ENCODE results near the gene TTBK2. TPM values are rescaled to one million over a fixed set of nuclear protein-coding genes. Genes with fewer than 3 reads are reported as not detected.

The TTBK2 gene
- polyA plus RNA-seq, 1 donor (not counting 4 experiments of a cell fraction or from before 2014, with no cell fraction given), result 7.3 TPM

GRCh38 chr15:42694398-42694797 lies 226.2 kb downstream of the TTBK2 start:
- Histone ChIP-seq H3K4me3 (ENCODE audit: control insufficient read depth in 2 of 3, extremely low read depth in 1 of 3, insufficient read depth in 2 of 3, low read depth in 1 of 3, low read length in 3 of 3) (no peak overlapping the region), H3K4me2 (ENCODE audit: control insufficient read depth, extremely low read depth, insufficient read depth, low read depth, low read length) (no peak overlapping the region), H3K4me1 (ENCODE audit: control insufficient read depth, extremely low read depth, insufficient read depth, low read length) (no peaks in the 10 kb centered on the region), H3K9me3 (ENCODE audit: control insufficient read depth, low read depth, low read length) (no peaks in the 10 kb centered on the region), H4K20me1 (ENCODE audit: control insufficient read depth, extremely low read depth, insufficient read depth, low read length) (no peaks in the 10 kb centered on the region), H3K9me1 (ENCODE audit: control insufficient read depth, extremely low read depth, insufficient read depth, low read length) (no peaks in the 10 kb centered on the region), H3K79me2 (ENCODE audit: control insufficient read depth, insufficient read depth, low read length) (no peaks in the 10 kb centered on the region), H3K27ac (ENCODE audit: control insufficient read depth, insufficient read depth, low read length) (no peak overlapping the region), H3K9ac (ENCODE audit: control insufficient read depth, extremely low read depth, insufficient read depth, low read length) (no peak overlapping the region), H3K36me3 (ENCODE audit: control insufficient read depth in 2 of 2, extremely low read depth in 1 of 2, insufficient read depth in 2 of 2, low read length in 2 of 2) (peaks cover 0 to 6% of the 10 kb centered on the region in 2 experiments), H3K27me3 (ENCODE audit: control insufficient read depth, extremely low read depth, insufficient read depth, low read length) (no peaks in the 10 kb centered on the region), H2AFZ (ENCODE audit: control insufficient read depth, low read length) (no peak overlapping the region)
- dilution Hi-C loops (cut with MboI; ENCODE audit: extremely low pct_ligation_motif_present, low sequenced_read_pairs), result no loop called here
- FAIRE-seq (no peak), DNase-seq (ENCODE audit: low read depth, low spot score) (no peak)
- TF ChIP-seq CTCF (optimal IDR thresholded peaks at IDR 0.05 in 1 of 3, IDR thresholded peaks at IDR 0.05 in 1 of 3, conservative IDR thresholded peaks at IDR 0.05 in 1 of 3; ENCODE audit: extremely low read depth in 1 of 3, insufficient read depth in 2 of 3, low read length in 3 of 3) (no peak), EZH2 (IDR thresholded peaks at IDR 0.05; ENCODE audit: low read length) (no peak)

DNA sequence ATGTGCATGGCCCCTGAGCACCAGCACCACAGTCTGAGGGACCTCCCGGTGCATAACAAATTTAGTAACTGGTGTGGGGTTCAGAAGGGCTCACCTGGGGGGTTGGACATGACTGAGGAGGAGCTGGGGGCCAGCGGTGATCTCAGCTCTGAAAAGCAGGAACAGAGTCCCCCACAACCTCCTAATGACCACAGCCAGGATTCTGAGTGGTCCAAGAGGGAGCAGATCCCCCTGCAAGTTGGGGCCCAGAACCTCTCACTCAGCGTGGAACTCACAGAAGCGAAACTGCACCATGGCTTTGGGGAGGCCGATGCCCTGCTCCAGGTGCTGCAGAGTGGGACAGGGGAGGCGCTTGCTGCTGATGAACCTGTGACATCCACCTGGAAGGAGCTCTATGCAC lies 226.6 kb downstream of the TTBK2 start:
- Histone ChIP-seq H4K20me1 (ENCODE audit: control insufficient read depth, extremely low read depth, insufficient read depth, low read length) (no peaks in the 10 kb centered on the region), H3K4me1 (ENCODE audit: control insufficient read depth, extremely low read depth, insufficient read depth, low read length) (peaks cover under 1% of the 10 kb centered on the region), H3K27me3 (ENCODE audit: control insufficient read depth, extremely low read depth, insufficient read depth, low read length) (no peaks in the 10 kb centered on the region), H3K9ac (ENCODE audit: control insufficient read depth, extremely low read depth, insufficient read depth, low read length) (no peak overlapping the region), H2AFZ (ENCODE audit: control insufficient read depth, low read length) (no peak overlapping the region), H3K27ac (ENCODE audit: control insufficient read depth, insufficient read depth, low read length) (no peak overlapping the region), H3K36me3 (ENCODE audit: control insufficient read depth in 2 of 2, extremely low read depth in 1 of 2, insufficient read depth in 2 of 2, low read length in 2 of 2) (peaks cover 0 to 6% of the 10 kb centered on the region in 2 experiments), H3K4me2 (ENCODE audit: control insufficient read depth, extremely low read depth, insufficient read depth, low read depth, low read length) (no peak overlapping the region), H3K79me2 (ENCODE audit: control insufficient read depth, insufficient read depth, low read length) (no peaks in the 10 kb centered on the region), H3K4me3 (ENCODE audit: control insufficient read depth in 2 of 3, extremely low read depth in 1 of 3, insufficient read depth in 2 of 3, low read depth in 1 of 3, low read length in 3 of 3) (no peak overlapping the region), H3K9me1 (ENCODE audit: control insufficient read depth, extremely low read depth, insufficient read depth, low read length) (no peaks in the 10 kb centered on the region), H3K9me3 (ENCODE audit: control insufficient read depth, low read depth, low read length) (no peaks in the 10 kb centered on the region)
- DNase-seq (ENCODE audit: low read depth, low spot score) (no peak), FAIRE-seq (no peak)
- dilution Hi-C loops (cut with MboI; ENCODE audit: extremely low pct_ligation_motif_present, low sequenced_read_pairs), result no loop called here
- TF ChIP-seq CTCF (optimal IDR thresholded peaks at IDR 0.05 in 1 of 3, IDR thresholded peaks at IDR 0.05 in 1 of 3, conservative IDR thresholded peaks at IDR 0.05 in 1 of 3; ENCODE audit: extremely low read depth in 1 of 3, insufficient read depth in 2 of 3, low read length in 3 of 3) (no peak), EZH2 (IDR thresholded peaks at IDR 0.05; ENCODE audit: low read length) (no peak)

All from keratinocyte (primary cell).